ENCODE results near the gene GPD2. TPM values are rescaled to one million over a fixed set of nuclear protein-coding genes. Genes with fewer than 3 reads are reported as not detected.
A peak's percentile ranks its signal among the peaks of the same experiment; 100 is the strongest.

GPD2 gene
- total RNA-seq, 2 donors from 2014 or later = 61.1 to 76.2 TPM

DNA sequence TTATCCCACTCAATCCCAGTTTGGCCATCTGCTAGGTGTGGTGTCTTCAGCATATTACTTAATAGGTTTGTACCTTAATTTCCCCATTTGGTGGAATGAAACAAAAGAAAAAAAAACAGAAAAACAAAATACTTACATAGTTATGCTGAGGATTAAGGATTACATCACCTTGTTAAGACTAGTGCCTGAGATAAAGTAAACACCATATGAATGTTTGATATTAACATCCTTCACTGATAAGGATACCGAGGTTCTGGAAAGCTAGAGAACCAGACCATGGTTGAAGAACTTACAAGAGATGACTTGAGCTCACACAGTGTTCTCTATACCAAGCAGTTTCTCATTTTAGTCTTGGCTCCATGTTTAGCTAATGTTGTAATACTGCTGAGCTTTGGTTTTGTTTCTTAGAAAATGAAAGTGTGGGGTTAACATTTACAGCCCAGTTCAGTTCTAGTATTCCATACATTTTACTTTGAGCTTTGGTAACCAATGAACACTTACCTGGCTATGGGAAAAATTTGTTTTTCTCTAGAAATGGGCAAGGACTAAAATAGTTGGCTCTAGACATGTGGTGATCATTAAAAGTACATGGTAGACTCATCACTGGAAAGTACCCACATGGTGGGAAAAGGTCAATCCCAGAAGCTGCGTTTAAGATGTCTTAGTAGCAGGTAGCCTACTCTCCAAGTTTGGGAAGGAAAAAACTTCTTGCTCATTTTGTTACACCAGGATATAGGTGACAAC is 5.8 kb upstream of the GPD2 start:
- H3K36me3 ChIP-seq = no peaks in the 10 kb centered on the region
- H3K9me3 ChIP-seq = no peaks in the 10 kb centered on the region
- intact Hi-C loops (cut with DNase I) = no loop called here
- H3K27ac ChIP-seq = no peak overlapping the region
- TF ChIP-seq, protein P1, sequence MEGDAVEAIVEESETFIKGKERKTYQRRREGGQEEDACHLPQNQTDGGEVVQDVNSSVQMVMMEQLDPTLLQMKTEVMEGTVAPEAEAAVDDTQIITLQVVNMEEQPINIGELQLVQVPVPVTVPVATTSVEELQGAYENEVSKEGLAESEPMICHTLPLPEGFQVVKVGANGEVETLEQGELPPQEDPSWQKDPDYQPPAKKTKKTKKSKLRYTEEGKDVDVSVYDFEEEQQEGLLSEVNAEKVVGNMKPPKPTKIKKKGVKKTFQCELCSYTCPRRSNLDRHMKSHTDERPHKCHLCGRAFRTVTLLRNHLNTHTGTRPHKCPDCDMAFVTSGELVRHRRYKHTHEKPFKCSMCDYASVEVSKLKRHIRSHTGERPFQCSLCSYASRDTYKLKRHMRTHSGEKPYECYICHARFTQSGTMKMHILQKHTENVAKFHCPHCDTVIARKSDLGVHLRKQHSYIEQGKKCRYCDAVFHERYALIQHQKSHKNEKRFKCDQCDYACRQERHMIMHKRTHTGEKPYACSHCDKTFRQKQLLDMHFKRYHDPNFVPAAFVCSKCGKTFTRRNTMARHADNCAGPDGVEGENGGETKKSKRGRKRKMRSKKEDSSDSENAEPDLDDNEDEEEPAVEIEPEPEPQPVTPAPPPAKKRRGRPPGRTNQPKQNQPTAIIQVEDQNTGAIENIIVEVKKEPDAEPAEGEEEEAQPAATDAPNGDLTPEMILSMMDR (IDR thresholded peaks at IDR 0.05) = no peak
- no peak overlapping the region for H3K9ac ChIP-seq (ENCODE audit: low read depth in 2 of 2, low read length in 2 of 2)
- no peak for DNase-seq
- no peaks in the 10 kb centered on the region for H3K4me1 ChIP-seq
- H3K4me3 ChIP-seq = no peak overlapping the region
- no peaks in the 10 kb centered on the region for H3K27me3 ChIP-seq

DNA sequence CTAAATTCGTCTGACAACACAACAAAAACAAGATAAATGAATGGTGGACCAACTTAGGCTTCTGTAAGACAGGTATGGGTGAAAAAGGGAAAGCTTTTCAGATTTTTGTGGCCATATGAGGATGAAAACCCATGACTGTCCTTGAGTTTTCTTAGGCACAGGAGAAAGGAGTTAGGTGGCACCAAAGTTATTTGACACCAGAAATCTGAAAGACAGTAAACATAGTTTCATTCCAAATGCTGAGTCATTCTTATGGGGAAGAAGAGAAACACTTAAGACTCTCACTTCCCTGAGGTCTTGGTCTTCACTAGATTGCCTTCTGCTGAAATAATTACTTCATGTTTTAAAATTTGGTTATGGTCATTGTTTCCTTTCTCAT is 5.2 kb upstream of the GPD2 start:
- intact Hi-C loops (cut with DNase I) = no loop called here
- no peaks in the 10 kb centered on the region for H3K9me3 ChIP-seq
- TF ChIP-seq, protein P1 (IDR thresholded peaks at IDR 0.05) = no peak
- H3K36me3 ChIP-seq = no peaks in the 10 kb centered on the region
- no peaks in the 10 kb centered on the region for H3K4me1 ChIP-seq
- H3K27ac ChIP-seq = no peak overlapping the region
- no peak for DNase-seq
- H3K4me3 ChIP-seq = no peak overlapping the region
- no peaks in the 10 kb centered on the region for H3K27me3 ChIP-seq
- H3K9ac ChIP-seq (ENCODE audit: low read depth in 2 of 2, low read length in 2 of 2) = no peak overlapping the region

DNA sequence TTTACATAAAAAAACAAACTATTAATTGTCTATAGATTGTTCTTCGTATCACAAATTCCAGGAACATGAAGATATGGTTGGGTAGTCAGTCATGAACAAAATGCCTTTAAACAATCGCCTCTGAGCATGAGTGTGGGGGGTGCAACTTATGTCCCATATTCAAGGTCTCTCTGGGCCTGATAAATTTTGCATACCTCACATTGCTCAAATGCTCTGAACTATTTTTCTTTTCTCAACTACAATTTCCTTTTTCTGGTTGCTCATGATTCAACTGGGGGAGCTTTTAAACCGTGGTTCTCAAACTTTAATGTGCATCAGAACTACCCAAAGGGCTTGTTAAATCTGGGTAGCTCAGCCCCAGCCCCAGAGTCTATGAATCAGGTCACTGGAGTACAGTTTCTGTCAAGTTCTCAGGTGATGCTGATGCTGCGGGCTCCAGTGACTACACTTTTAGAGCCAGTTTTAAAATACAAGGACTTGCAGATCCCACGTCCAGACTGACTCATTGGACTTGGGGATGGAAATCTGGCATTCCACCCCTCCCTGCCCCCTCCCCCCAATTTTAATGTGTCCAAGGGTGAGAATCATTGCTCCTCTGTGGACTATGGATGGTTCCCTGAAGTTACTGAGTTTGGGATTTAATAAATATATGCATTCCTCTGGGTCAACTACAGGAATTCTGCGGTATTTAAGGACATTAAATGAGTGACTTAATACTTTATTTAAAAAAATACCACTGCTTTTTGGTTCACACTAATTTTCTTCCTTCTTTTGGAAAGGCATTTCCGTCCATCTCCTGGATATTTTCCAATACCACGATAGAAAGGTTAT is 1.5 kb upstream of the GPD2 start:
- DNase-seq = no peak
- H3K4me1 ChIP-seq = no peaks in the 10 kb centered on the region
- intact Hi-C loops (cut with DNase I) = loop anchor here (5.0 kb wide), 1 partner anchor 92 kb away; no protein-coding TSS in a partner anchor
- H3K27ac ChIP-seq = peak overlapping the region; percentile 98
- H3K27me3 ChIP-seq = no peaks in the 10 kb centered on the region
- no peaks in the 10 kb centered on the region for H3K36me3 ChIP-seq
- H3K9ac ChIP-seq (ENCODE audit: low read depth in 2 of 2, low read length in 2 of 2) = peak overlapping the region; percentile 46 to 84
- H3K9me3 ChIP-seq = no peaks in the 10 kb centered on the region
- peak overlapping the region; percentile 63 for H3K4me3 ChIP-seq
- TF ChIP-seq, protein P1 (IDR thresholded peaks at IDR 0.05) = no peak

DNA sequence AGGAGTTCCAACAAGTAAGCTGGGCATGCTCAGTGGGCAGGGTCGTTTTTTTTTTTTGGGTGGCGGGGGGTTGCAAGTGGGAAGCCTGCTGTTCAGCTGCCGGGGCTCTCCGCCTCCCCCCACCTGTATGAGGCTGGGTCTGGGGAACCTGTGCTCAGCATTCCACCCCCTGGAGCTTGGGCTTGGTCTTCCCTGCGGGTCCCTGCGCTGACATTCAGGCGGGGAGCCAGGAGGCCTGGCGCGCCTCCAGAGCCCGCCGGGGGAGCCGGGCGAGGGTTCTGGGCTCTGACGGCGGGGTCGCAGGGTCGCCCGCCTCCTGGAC is 822 bp upstream of the GPD2 start:
- Histone ChIP-seq H3K27me3 (no peaks in the 10 kb centered on the region), H3K4me3 (peak overlapping the region; percentile 63), H3K4me1 (no peaks in the 10 kb centered on the region), H3K27ac (peak overlapping the region; percentile 98), H3K9me3 (no peaks in the 10 kb centered on the region), H3K9ac (ENCODE audit: low read depth in 2 of 2, low read length in 2 of 2) (peak overlapping the region; percentile 84 to 89), H3K36me3 (no peaks in the 10 kb centered on the region)
- intact Hi-C loops (cut with DNase I) = loop anchor here (5.0 kb wide), 1 partner anchor 93 kb away; no protein-coding TSS in a partner anchor
- DNase-seq = no peak
- TF ChIP-seq, protein P1 (IDR thresholded peaks at IDR 0.05) = no peak

DNA sequence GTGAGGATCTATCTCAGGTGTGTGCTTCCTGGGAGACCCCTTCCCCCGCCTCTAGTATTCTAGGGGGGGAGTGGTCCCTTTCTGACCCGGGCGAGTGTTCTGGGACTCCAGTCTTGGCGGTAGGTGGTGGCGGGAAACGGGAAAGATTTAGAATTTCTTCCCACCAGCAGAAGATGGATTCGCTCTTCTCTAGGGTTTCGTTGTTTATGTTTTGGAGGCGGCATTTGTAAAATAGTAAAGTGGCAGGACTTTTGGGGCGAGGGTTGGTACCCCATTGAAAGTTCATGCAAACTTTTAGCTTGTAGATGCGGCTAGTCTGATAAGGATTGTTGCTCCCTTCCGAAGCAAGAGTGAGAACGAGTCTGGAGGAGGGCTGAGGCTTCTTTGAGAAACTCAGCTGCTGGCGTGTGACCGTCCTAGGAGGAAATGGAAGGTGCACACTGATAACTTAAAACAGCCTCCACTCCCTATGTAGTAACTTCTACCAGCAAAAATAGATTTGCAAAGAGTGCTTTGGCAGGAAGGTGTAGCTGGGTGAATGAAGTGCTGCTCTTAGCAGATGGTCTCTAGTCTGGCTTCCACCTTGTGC is 412 bp downstream of the GPD2 start:
- H3K27ac ChIP-seq = peak overlapping the region; percentile 98
- H3K27me3 ChIP-seq = no peaks in the 10 kb centered on the region
- TF ChIP-seq, protein P1 (IDR thresholded peaks at IDR 0.05) = no peak
- no peaks in the 10 kb centered on the region for H3K9me3 ChIP-seq
- peak overlapping the region; percentile 63 for H3K4me3 ChIP-seq
- no peaks in the 10 kb centered on the region for H3K36me3 ChIP-seq
- H3K4me1 ChIP-seq = no peaks in the 10 kb centered on the region
- intact Hi-C loops (cut with DNase I) = loop anchor here (2.0 to 5.0 kb wide), 2 partner anchors 36 to 94 kb away; no protein-coding TSS in a partner anchor
- DNase-seq = peak; percentile 60
- H3K9ac ChIP-seq (ENCODE audit: low read depth in 2 of 2, low read length in 2 of 2) = peak overlapping the region; percentile 84 to 89

Measured in colonic mucosa (tissue), 4 donors.